Activated CD8-positive, alpha-beta memory T cell treated with anti-CD3 and anti-CD28 coated beads, Interleukin-2, amount 50 U/mL, for 24 hours (primary cell): ENCODE measurements around the gene DQX1.

ENCODE experiments used
- DNase-seq: peaks from one replicate; pipeline ENCODE4 v3.0.0-alpha.2; 2020; ENCODE audit errors: extremely low read depth

DQX1 gene

GRCh38 chr2:74554820-74555531 lies 28.9 kb upstream of the DQX1 start:
- no peak for DNase-seq

DNA sequence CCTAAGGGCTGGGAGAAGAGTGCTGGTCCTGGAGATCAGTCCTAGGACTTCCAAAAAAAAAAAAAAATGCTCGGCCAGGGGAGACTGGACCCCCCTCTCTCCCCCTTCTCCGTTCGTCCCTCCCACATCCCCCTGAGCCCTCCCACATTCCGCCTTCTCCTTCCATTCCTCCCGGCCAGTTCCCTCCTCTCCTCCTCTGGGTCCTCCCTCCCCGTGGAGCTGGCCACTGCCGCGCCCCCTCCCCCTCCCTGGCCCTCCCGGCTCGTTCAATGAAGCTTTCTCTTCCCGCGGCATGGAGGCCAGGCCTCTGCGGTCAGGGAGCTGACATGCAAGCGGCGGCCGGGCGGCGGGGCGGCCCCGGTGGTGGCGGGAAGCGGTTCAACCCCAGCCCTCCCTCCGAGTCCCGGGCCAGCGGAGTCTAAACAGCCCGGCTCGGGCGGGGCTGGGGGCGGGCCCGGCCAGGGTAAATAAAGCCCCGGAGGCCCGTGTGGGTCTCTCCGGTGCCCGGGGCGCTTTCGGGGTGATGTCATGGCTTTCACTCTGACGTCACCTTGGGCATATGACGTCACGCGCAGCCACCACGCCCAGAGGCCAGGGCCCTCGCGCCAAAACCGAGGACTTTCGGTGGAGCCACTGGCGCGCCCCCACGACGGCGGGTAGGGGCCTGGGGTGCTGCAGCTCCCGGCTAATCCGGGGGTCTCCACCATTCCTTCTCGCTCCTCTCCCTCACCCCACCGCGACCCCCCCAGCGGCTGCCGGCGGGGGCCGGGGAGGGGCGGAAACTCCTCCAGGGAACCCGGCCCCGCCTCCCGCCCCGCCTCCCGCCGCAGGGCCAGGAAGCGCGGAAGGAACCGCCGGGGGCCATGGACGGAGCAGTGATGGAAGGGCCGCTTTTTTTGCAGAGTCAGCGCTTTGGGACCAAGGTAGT lies 28.1 kb upstream of the DQX1 start, which contains the start of the genes DOK1 and LOXL3:
DOK1 (plus strand) TSS at position 829 of the 928 bp plus-strand sequence; CDS start at position 864, 35 bp downstream.
LOXL3 (minus strand) TSS at position 51 of the 928 bp plus-strand sequence. CDS start 1,308 bp downstream, outside the sequence.
- DNase-seq: peak; percentile 59

GRCh38 chr2:74552914-74553811 lies 27.1 kb upstream of the DQX1 start:
- no peak for DNase-seq

DNA sequence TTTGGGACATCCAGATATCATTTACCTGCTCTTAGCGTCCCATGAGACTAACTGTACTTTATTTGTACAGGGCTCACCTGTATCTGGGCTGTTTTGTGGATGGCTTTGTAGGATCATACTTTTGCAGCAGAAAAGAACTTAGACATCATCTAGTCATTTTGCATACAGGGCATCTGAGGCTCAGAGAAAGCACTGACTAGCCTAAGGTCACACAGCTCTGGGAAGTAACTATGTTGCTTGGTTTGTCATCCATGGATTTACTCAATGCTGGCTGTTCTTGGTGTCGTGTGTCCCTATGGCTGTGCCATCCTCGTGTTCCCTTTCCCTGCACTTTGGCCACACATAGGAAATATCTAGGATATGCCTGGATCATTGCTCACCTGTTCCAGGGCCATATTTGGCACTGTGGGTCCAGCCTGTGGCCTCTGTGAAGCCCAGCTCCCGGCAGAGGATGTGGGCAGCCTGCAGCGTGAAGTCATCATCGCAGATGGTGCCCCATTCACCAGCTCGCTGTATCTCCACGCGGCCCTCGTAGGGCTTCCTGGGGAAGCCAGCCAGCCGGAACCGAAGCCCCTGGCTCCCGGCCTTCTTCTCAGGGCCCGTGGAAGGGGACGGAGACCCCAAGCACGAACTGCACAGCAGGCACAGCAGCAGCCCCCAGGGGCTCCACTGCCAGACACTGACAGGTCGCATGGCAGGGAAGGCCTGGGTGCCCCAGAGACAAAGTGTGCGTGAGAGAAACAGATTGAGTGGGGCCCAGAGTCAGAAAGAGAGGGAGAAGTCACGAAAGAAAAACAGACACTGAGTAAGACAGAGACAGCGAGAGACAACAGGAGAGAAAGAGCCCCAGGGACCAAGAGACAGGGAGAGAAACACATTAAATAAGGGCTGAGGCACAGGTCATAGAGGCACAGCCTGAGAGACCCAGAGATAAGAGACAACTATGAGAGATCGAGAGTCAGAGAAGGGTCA lies 26.2 kb upstream of the DQX1 start:
- DNase-seq: no peak

DNA sequence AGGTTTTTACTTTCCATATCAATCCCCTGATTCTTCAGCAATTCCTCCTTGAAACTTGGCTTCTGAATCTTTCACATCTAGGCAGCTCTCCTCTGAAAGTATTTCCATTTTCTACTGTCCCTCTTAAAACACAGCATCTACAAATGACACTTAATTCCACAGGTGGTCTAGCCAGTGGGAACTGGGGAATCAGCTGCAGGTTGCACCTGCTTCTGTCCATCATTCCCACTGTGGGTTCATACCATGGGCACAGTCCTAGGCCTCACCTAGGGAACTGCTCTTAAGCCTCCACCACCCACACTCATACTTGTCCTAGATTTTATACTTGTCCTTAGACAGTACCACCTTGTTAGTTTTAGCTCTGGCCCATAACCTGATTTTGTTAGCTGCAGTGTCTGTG lies 25.5 kb upstream of the DQX1 start:
- DNase-seq: no peak

DNA sequence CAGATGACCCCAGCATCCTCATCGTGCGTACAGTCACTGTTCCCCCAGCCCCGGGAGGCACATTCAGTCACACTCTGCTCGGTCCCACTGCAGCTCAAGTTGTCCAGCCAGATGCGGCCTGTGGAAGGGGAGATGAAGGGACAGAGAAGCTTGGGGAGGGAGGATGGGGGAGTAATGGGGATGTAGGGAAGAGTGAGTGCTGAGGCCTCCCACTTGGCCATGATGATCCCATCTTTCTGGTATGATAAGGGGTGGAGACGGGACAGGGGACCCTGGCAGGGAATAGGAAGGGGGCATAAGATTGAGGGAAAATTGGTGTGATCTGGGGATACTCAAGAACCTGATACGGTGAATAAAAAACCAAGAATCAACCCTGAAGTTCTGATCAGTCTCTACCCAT lies 24.2 kb upstream of the DQX1 start:
- no peak for DNase-seq

DNA sequence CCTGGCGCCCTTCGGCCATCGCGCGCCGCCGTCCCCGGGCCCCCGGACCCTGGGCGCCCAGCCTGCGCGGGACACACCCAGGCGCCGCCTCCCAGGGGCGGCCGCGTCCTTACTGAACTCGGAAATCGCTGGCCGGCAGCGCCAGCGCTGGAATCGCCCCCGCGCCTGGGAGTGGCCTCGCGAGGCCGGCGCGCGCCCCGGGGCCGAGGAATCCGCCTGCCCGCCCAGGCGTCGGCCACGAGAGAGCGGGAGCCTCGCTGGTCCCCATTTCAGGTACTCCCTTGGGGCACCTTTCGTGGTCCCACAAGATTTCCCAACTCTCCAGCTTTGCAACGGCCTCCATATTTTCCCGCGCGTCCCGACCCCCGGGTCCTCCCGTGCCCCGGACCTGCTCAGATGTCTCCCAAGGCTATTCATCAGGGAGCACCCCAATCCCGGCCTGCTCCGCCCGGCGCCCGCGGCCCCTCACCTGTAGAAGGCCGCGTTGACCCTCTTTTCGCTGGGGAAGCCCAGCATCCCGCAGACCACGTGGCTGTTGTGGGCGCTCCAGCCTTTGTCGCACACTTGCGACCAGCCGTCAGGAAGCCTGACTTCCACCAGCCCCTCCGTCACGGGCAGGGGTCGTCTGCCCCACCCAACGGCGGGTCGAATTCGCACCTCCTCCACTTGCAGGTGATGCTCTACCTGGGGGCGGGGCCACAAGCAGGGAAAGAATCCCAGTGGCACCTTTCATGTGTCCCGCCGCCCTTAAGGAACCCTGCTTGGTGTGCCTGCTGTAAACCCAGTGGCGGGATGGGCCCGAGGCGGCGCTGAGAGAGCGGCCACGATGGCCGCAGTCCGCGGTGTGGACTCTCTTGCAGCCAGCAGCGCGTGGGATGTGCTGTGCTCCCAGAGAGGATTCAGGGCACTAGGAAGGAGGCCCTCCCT lies 23.1 kb upstream of the DQX1 start:
- no peak for DNase-seq

DNA sequence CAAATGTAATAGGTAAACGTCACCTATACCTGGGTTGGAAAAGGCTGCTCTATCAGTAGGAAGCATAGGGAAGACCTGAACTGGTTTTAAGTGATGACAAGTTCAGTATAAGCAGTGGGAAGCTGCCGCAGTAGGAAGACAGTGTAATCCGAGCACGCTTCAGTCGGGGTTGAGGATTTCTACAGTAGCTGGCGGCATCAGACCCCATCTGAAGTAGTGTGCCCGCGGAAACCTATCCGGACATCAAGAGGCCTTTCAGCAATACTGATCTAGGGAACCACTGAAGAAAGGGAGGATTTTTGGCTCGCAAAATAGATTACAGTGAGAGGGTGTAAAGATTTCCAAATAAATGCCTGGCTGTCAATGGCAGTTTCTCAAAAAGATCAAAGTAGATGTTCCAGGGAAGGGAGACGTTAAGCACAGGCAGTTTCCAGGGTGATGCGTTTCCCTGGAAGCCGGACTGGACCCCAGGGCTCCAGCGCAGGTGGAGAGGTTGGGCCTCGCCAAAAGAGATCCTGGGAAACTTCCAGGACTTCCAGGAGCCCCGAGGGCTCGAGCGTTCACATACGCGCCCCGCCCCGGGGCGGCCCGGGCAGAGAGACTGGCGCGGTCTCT lies 22.4 kb upstream of the DQX1 start:
- no peak for DNase-seq

- no peak for DNase-seq
These were observed 20.0 kb upstream of the DQX1 start for GRCh38 chr2:74546004-74546403.

DNA sequence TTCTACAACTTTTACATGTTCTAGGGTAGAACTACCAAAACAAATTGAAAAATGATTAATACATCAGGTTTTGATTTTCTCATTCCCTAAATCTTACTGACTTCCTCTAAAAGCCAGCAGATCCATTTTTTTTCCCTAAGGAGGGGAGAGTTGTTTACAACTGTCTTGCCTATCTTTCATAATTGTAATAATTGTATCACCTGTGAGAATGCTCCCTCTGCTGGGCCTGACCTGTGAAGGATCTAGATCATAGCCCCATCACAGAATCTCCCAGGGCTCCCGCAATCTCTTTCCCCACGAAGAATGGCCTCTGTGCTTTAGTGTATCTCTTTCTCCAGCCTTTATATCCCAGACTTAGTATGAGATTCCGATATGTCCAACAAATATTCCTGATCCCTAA lies 18.6 kb upstream of the DQX1 start:
- no peak for DNase-seq

GRCh38 chr2:74542978-74543377 lies 16.9 kb upstream of the DQX1 start:
- no peak for DNase-seq

DNA sequence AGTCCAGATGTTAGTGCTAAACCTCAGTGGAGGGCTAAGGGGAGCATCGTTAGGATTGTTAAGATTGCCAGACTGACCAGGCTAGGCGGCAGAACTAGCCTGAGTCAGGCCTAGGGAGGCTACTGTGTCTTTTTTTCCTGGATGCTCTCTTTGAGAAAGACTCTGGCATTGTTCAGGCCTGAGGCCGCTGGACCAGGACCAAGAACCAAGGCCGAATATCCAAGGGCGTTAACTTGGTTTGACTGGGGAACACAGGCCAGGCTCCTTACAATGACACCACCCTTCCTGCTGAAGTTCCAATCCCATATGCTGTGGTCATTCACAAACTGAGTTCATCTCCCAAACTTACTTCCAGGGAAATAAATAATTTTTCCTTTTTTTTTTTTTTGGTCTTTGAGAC lies 14.3 kb upstream of the DQX1 start:
- DNase-seq: no peak

DNA sequence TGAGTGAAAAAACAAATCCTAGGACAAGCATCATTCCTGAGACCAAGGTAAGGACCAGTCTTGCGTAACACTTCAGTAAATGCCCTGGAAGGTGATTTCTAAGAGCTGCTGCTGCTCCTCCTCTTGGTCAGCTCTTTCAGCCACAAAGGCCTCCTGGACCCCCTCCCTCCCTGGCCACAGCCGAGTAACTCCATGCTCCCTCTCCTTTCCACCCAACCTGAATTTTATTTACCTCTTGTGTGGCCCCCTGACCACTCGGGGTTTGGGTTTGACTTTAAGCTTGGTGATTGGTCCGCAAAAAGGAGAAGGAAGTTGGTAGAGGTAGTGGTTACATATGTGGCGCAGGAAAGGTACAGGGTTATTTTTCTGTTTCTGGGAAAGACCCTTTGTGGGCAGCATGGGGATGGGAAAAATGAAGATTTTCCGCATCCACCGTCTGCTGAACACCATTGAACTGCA lies 12.9 kb upstream of the DQX1 start:
- no peak for DNase-seq

DNA sequence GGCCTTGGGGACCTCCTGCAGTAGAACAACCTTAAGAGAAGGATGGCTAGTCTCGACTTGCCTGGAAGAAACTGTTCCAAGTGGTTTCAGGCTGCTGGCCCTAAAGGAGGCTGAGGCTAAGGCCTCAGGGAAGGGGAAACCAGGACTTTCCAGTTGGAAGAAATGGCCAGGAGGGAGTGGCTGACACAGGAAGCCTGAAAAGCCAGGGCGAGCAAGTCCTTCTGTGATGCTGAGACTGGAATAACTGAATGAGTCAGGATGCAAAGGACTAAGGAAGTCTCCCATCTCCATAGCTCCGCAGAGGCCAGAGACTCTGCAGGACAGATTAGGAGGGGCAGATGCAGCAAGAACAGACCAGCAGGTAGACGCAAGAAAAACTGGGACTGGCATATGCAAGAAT lies 11.1 kb upstream of the DQX1 start:
- DNase-seq: no peak

- DNase-seq: no peak
These were observed 10.3 kb upstream of the DQX1 start for GRCh38 chr2:74536166-74536950.

DNA sequence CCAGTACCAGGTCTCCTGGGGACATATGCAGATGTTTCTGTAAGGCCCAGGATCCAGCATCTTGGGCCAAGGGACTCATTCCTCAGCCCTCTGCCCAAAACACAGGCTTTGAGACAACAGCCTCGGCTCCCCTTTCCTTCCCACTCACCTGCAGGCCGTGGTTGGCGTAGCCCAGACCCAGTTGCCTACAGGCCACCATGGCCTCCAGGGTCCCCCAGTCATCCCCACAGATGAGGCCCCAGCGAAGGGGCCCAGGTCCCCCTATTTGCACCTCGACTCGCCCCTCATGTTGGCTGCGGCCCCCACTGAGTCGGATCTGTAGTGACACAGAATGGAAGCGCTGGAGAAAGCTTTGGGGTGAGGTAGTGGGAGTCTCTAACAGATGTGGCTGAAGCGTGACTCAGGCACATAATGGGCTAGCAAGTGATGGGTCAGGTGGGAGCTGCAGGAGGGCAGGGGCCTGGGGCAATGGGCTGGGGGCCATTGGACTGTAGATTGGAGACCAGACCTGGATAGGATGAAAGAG lies 9.5 kb upstream of the DQX1 start:
- no peak for DNase-seq

DNA sequence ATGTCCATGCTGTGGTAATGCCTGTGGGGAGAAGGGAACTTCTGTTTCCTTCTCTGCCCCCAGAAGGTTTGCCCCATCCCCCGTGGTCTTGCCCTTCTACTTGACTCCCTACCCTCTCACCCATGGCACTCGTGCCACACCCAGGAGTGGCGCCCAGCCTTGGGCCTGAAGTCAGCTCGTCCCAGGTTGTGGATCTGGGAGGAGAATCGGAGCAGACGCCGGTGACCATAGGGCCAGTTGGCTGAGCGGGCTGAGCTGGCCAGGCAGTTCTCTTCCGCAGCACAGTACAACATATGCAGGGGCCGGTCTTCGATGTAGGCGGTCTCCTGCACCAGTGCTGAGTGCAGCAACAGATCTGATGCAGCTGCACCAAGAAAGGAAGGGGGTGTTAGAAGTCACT lies 8.4 kb upstream of the DQX1 start:
- no peak for DNase-seq

- DNase-seq: no peak
These were observed 7.4 kb upstream of the DQX1 start for GRCh38 chr2:74533464-74533863.
